MCF 10A (cell line): ENCODE results near the gene SELENOM. TPM values are rescaled to one million over a fixed set of nuclear protein-coding genes. Genes with fewer than 3 reads are reported as not detected.
A peak's percentile ranks its signal among the peaks of the same experiment; 100 is the strongest.

ENCODE experiments used
- BruUV-seq: library from RNA; stranded (reverse); fragments of 400-500 nt; replicated peaks from 2 replicates; lab custom pipeline; 2021; lab: Mats Ljungman, UMichigan
- CTCF ChIA-PET: fragments of 300-600 bp; sonication (Branson Sonifier 250); formaldehyde crosslinking; extraction: SDS; loops from one replicate; lab custom pipeline; 2021; ENCODE audit warnings: antibody characterized with exemption, inconsistent platforms; lab: Yijun Ruan, JAX
- POLR2A ChIA-PET: fragments of 300-600, 350-650 bp; sonication (Branson Sonifier 250); formaldehyde crosslinking; extraction: SDS; loops from one replicate; lab custom pipeline; 2020; ENCODE audit warnings: antibody characterized with exemption, inconsistent platforms; lab: Yijun Ruan, JAX
- DNase-seq: peaks from one replicate; pipeline ENCODE4 v3.0.0-alpha.2; 2018; ENCODE audit not compliant: unreplicated experiment
- H3K27ac Mint-ChIP-seq: one replicate; pipeline ENCODE4 v1.8.0; 2022; ENCODE audit warnings: mild to moderate bottlenecking, low read depth, mixed read lengths; ENCODE audit not compliant: unreplicated experiment
- H3K27me3 Mint-ChIP-seq: one replicate; pipeline ENCODE4 v1.8.0; 2022; ENCODE audit warnings: mixed read lengths; ENCODE audit not compliant: insufficient read depth, unreplicated experiment
- H3K36me3 Mint-ChIP-seq: one replicate; pipeline ENCODE4 v1.8.0; 2022; ENCODE audit warnings: mild to moderate bottlenecking, moderate library complexity, mixed read lengths; ENCODE audit not compliant: insufficient read depth, unreplicated experiment
- H3K4me1 Mint-ChIP-seq: one replicate; pipeline ENCODE4 v1.8.0; 2022; ENCODE audit warnings: mixed read lengths; ENCODE audit not compliant: insufficient read depth, unreplicated experiment
- H3K4me3 Mint-ChIP-seq: one replicate; pipeline ENCODE4 v1.8.0; 2022; ENCODE audit warnings: mild to moderate bottlenecking, moderate library complexity, mixed read lengths; ENCODE audit not compliant: unreplicated experiment
- H3K9me3 Mint-ChIP-seq: one replicate; pipeline ENCODE4 v1.8.0; 2022; ENCODE audit warnings: mixed read lengths; ENCODE audit not compliant: unreplicated experiment
- CTCF ChIP-seq: fragments of 200-600 bp; IDR thresholded peaks from one replicate; pipeline ENCODE4 v1.8.0; 2022; ENCODE audit warnings: antibody characterized with exemption, mild to moderate bottlenecking; ENCODE audit not compliant: unreplicated experiment
- intact Hi-C: fragments of 100-400 bp; cut with micrococcal nuclease; formaldehyde crosslinking; loops from 2 replicates; pipeline ENCODE4 v1.14.1; 2022
- total RNA-seq: library from RNA; stranded (reverse); gene quantifications from 2 replicates; pipeline ENCODE4 v1.2.3, GENCODE V29; 2022

The SELENOM gene
- total RNA-seq, 1 experiment from 2014 or later, result 44.9 TPM

DNA sequence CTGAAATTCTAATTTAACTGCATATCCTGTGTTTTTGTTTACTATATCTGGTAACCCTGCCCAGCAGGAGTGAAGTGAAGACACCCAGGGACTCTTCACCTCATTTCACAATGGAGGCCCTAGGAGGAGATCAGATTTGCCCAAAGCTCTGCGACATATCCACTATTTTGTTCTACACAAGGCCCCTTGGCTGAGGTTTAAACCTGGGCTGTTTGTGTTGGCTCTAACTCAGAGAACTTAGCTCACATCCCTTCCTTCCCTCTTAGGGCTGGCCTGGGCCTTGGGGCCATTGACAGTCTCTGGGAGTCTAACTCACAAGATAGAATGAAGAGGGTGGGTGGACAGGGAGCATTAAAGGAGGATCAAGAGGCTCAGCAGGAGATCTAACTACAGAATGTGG is 41.1 kb upstream of the SELENOM start:
- no peaks in the 10 kb centered on the region for H3K36me3 Mint-ChIP-seq
- ChIA-PET POLR2A (interaction anchor here (0.7 to 1.3 kb wide), 2 partner anchors 11 to 344 kb away, joined by 3 to 4 read pairs; partner anchors contain the start of gene RNF185), CTCF (interaction anchor here (0.5 to 4.1 kb wide), 27 partner anchors 10 to 733 kb away, joined by 3 to 31 read pairs (median 4); partner anchors contain the start of genes MORC2, RNF185 and SELENOM)
- BruUV-seq, result no TSS peak
- H3K4me1 Mint-ChIP-seq, result peaks cover 9% of the 10 kb centered on the region
- peak overlapping the region; percentile 6 for H3K27ac Mint-ChIP-seq
- no peaks in the 10 kb centered on the region for H3K9me3 Mint-ChIP-seq
- no peak overlapping the region for H3K4me3 Mint-ChIP-seq
- H3K27me3 Mint-ChIP-seq, result no peaks in the 10 kb centered on the region
- peak; percentile 27 for DNase-seq
- TF ChIP-seq CTCF, result no peak
- intact Hi-C loops, result loop anchor here (2.0 kb wide), 2 partner anchors 200 to 514 kb away; partner anchors contain the start of gene SLC35E4

GRCh38 chr22:31144223-31144622 is 36.9 kb upstream of the SELENOM start:
- TF ChIP-seq CTCF, result no peak
- Mint-ChIP-seq H3K4me1 (peaks cover 7% of the 10 kb centered on the region), H3K4me3 (no peak overlapping the region), H3K9me3 (no peaks in the 10 kb centered on the region), H3K36me3 (no peaks in the 10 kb centered on the region), H3K27me3 (no peaks in the 10 kb centered on the region), H3K27ac (no peak overlapping the region)
- peak; percentile 26 for DNase-seq
- intact Hi-C loops, result no loop called here
- POLR2A ChIA-PET, result interaction anchor here (0.9 to 1.7 kb wide), 2 partner anchors 11 to 37 kb away, joined by 3 to 7 read pairs; partner anchors contain the start of gene SELENOM
- CTCF ChIA-PET, result interaction anchor here (0.7 kb wide), 1 partner anchor 197 kb away, joined by 5 read pairs; no protein-coding TSS in a partner anchor
- BruUV-seq, result no TSS peak

- ChIA-PET POLR2A (interaction anchor here (1.7 kb wide), 1 partner anchor 37 kb away, joined by 7 read pairs; the partner anchor contains the start of gene SELENOM), CTCF (interaction anchor here (0.5 to 0.6 kb wide), 2 partner anchors 17 to 377 kb away, joined by 3 read pairs; no protein-coding TSS in a partner anchor)
- H3K27me3 Mint-ChIP-seq, result no peaks in the 10 kb centered on the region
- no peak for DNase-seq
- intact Hi-C loops, result no loop called here
- no peak overlapping the region for H3K27ac Mint-ChIP-seq
- H3K4me3 Mint-ChIP-seq, result no peak overlapping the region
- BruUV-seq, result no TSS peak
- no peaks in the 10 kb centered on the region for H3K4me1 Mint-ChIP-seq
- no peaks in the 10 kb centered on the region for H3K36me3 Mint-ChIP-seq
- no peaks in the 10 kb centered on the region for H3K9me3 Mint-ChIP-seq
- TF ChIP-seq CTCF, result no peak
Measured at GRCh38 chr22:31143537-31143936, 36.2 kb upstream of the SELENOM start.

GRCh38 chr22:31143038-31143437 is 35.7 kb upstream of the SELENOM start:
- H3K36me3 Mint-ChIP-seq, result no peaks in the 10 kb centered on the region
- H3K9me3 Mint-ChIP-seq, result no peaks in the 10 kb centered on the region
- POLR2A ChIA-PET, result interaction anchor here (1.7 kb wide), 1 partner anchor 36 kb away, joined by 7 read pairs; the partner anchor contains the start of gene SELENOM
- no peaks in the 10 kb centered on the region for H3K4me1 Mint-ChIP-seq
- H3K27ac Mint-ChIP-seq, result no peak overlapping the region
- no peak overlapping the region for H3K4me3 Mint-ChIP-seq
- TF ChIP-seq CTCF, result no peak
- H3K27me3 Mint-ChIP-seq, result no peaks in the 10 kb centered on the region
- CTCF ChIA-PET, result interaction anchor here (0.5 kb wide), 1 partner anchor 376 kb away, joined by 3 read pairs; no protein-coding TSS in a partner anchor
- intact Hi-C loops, result no loop called here
- DNase-seq, result no peak
- BruUV-seq, result no TSS peak
